ENCODE data around the gene ZNRF3. TPM values are rescaled to one million over a fixed set of nuclear protein-coding genes. Genes with fewer than 3 reads are reported as not detected.

Gene ZNRF3
- total RNA-seq, 1 experiment from 2014 or later, result 23.7 TPM

DNA sequence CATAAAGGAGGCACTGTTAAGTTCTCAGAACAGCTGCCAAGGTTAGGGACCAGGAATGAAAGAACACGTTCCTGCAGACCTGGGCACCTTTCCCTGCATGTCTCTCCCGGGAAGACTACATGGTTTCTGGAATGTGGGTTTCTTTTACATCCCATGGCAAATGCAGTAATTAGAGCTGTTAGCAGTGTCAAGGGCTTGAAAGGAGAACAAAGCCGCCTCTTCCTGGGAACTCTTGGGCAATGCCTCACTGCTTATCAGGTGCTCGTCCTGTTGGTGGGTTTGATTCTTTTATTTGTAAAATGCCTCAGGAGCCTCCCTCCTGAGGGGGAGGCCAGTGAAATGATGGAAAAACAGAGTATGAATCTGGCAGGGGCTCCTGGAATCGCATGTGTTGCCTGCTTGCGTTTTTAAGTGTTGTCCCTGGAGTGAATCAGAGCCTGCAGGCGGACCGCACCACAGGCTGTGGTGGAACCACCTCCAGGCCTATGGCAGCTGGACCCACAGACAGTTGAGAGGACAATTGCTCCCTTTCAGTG, 179.0 kb downstream of the ZNRF3 start:
- no TSS peak for BruUV-seq (replicated peaks)
- CTCF ChIA-PET, result no interaction called here
- Mint-ChIP-seq H3K36me3 (ENCODE audit: insufficient read depth, unreplicated experiment) (no peaks in the 10 kb centered on the region), H3K9me3 (ENCODE audit: low read depth, unreplicated experiment) (no peaks in the 10 kb centered on the region), H3K27ac (ENCODE audit: unreplicated experiment) (no peak overlapping the region), H3K4me3 (ENCODE audit: low read depth, unreplicated experiment) (no peak overlapping the region), H3K4me1 (ENCODE audit: low read depth, unreplicated experiment) (no peaks in the 10 kb centered on the region), H3K27me3 (ENCODE audit: unreplicated experiment) (peaks cover 17% of the 10 kb centered on the region)
- intact Hi-C loops (cut with micrococcal nuclease; ENCODE audit: unreplicated experiment), result no loop called here
- no peak for DNase-seq
- TF ChIP-seq CTCF (IDR thresholded peaks at IDR 0.05; ENCODE audit: unreplicated experiment), result no peak

DNA sequence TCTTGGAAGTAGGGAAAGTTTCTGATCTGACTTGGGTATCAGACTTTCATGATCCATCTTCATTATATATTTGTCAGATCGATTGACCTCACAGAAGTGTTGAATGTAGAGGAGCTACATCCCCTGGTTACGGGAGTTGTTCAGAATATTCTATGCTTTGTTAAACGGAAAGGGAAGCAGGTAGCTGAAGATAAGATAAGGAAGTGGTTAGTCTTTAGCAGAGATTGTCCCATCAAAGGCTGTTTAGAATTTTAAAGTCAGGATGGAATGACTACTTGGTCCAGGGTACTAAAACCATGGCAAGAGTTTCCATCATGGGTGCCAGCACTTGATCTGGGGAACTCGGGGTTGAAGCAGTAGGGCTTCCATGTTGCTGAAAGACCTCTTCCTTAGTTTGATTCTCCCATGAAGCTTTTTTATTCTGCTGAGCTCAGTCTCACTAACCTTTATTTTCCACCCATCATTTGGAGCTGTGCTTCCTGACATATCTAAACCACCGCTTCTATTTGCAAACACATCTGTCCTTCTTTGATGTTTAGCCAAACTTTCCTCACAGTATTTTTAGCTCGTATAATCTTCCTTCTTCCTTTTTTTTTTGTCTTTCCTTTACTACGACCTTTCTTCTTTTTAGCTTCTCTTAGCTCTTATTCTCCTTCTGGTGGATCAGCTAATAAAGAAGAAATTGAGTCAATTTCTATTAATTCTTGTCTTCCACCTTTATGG, 182.3 kb downstream of the ZNRF3 start:
- BruUV-seq (replicated peaks), result no TSS peak
- intact Hi-C loops (cut with micrococcal nuclease; ENCODE audit: unreplicated experiment), result no loop called here
- Mint-ChIP-seq H3K27me3 (ENCODE audit: unreplicated experiment) (peaks cover 31% of the 10 kb centered on the region), H3K4me3 (ENCODE audit: low read depth, unreplicated experiment) (no peak overlapping the region), H3K36me3 (ENCODE audit: insufficient read depth, unreplicated experiment) (no peaks in the 10 kb centered on the region), H3K4me1 (ENCODE audit: low read depth, unreplicated experiment) (no peaks in the 10 kb centered on the region), H3K27ac (ENCODE audit: unreplicated experiment) (no peak overlapping the region), H3K9me3 (ENCODE audit: low read depth, unreplicated experiment) (no peaks in the 10 kb centered on the region)
- no peak for DNase-seq
- TF ChIP-seq CTCF (IDR thresholded peaks at IDR 0.05; ENCODE audit: unreplicated experiment), result no peak
- CTCF ChIA-PET, result no interaction called here

GRCh38 chr22:29069463-29069862, 186.1 kb downstream of the ZNRF3 start:
- CTCF ChIA-PET, result no interaction called here
- intact Hi-C loops (cut with micrococcal nuclease; ENCODE audit: unreplicated experiment), result no loop called here
- BruUV-seq (replicated peaks), result no TSS peak
- Mint-ChIP-seq H3K4me1 (ENCODE audit: low read depth, unreplicated experiment) (no peaks in the 10 kb centered on the region), H3K9me3 (ENCODE audit: low read depth, unreplicated experiment) (no peaks in the 10 kb centered on the region), H3K4me3 (ENCODE audit: low read depth, unreplicated experiment) (no peak overlapping the region), H3K27me3 (ENCODE audit: unreplicated experiment) (peaks cover 55% of the 10 kb centered on the region), H3K27ac (ENCODE audit: unreplicated experiment) (no peak overlapping the region), H3K36me3 (ENCODE audit: insufficient read depth, unreplicated experiment) (peaks cover 20% of the 10 kb centered on the region)
- TF ChIP-seq CTCF (IDR thresholded peaks at IDR 0.05; ENCODE audit: unreplicated experiment), result no peak
- DNase-seq, result no peak

GRCh38 chr22:29070490-29070889, 187.1 kb downstream of the ZNRF3 start:
- Mint-ChIP-seq H3K27me3 (ENCODE audit: unreplicated experiment) (peaks cover 63% of the 10 kb centered on the region), H3K36me3 (ENCODE audit: insufficient read depth, unreplicated experiment) (peaks cover 20% of the 10 kb centered on the region), H3K27ac (ENCODE audit: unreplicated experiment) (no peak overlapping the region), H3K9me3 (ENCODE audit: low read depth, unreplicated experiment) (no peaks in the 10 kb centered on the region), H3K4me1 (ENCODE audit: low read depth, unreplicated experiment) (no peaks in the 10 kb centered on the region), H3K4me3 (ENCODE audit: low read depth, unreplicated experiment) (peak overlapping the region; percentile 76)
- no peak for DNase-seq
- CTCF ChIA-PET, result no interaction called here
- no TSS peak for BruUV-seq (replicated peaks)
- intact Hi-C loops (cut with micrococcal nuclease; ENCODE audit: unreplicated experiment), result loop anchor here (10.0 kb wide), 1 partner anchor 84 kb away; no protein-coding TSS in a partner anchor
- TF ChIP-seq CTCF (IDR thresholded peaks at IDR 0.05; ENCODE audit: unreplicated experiment), result no peak

All from Calu3 (cell line).